ENCODE results near the gene SLIT3. TPM values are rescaled to one million over a fixed set of nuclear protein-coding genes. Genes with fewer than 3 reads are reported as not detected.

The SLIT3 gene
- total and polyA plus RNA-seq, 10 of the 15 experiments (the other 5 are each of a cell fraction or from before 2014, with no cell fraction given) = 0.05 TPM; not detected in 9

DNA sequence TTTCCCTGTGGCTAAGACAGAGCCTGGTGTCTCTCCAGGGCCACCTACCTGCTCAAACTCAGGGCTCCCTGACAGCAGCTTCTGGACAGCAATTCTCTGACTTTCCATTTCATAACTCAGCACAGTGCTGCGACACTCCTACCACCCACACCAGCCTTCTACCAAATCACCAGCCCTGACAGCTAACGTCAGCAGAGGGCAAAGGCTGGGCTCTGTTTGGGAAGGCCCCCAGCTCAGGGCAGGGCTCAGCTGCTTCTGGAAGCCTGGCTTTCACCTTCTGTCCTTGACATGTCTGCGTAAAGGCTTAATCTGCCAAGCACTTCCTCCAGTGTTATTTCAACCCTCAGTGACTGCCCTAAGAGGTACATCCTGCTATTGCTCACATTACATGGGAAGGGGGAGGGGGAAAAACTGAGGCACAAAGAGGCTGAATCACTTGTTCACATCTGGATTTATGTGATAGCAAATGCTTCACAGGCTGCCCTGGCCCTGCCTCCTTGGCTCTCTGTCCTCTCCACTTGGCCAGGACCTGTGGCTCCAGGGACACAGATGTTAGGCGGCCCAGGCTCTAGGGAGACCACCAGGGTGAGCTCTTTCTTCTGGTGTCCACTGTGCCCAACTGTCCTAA is 619.3 kb downstream of the SLIT3 start (continued):
- TF ChIP-seq, protein P1, sequence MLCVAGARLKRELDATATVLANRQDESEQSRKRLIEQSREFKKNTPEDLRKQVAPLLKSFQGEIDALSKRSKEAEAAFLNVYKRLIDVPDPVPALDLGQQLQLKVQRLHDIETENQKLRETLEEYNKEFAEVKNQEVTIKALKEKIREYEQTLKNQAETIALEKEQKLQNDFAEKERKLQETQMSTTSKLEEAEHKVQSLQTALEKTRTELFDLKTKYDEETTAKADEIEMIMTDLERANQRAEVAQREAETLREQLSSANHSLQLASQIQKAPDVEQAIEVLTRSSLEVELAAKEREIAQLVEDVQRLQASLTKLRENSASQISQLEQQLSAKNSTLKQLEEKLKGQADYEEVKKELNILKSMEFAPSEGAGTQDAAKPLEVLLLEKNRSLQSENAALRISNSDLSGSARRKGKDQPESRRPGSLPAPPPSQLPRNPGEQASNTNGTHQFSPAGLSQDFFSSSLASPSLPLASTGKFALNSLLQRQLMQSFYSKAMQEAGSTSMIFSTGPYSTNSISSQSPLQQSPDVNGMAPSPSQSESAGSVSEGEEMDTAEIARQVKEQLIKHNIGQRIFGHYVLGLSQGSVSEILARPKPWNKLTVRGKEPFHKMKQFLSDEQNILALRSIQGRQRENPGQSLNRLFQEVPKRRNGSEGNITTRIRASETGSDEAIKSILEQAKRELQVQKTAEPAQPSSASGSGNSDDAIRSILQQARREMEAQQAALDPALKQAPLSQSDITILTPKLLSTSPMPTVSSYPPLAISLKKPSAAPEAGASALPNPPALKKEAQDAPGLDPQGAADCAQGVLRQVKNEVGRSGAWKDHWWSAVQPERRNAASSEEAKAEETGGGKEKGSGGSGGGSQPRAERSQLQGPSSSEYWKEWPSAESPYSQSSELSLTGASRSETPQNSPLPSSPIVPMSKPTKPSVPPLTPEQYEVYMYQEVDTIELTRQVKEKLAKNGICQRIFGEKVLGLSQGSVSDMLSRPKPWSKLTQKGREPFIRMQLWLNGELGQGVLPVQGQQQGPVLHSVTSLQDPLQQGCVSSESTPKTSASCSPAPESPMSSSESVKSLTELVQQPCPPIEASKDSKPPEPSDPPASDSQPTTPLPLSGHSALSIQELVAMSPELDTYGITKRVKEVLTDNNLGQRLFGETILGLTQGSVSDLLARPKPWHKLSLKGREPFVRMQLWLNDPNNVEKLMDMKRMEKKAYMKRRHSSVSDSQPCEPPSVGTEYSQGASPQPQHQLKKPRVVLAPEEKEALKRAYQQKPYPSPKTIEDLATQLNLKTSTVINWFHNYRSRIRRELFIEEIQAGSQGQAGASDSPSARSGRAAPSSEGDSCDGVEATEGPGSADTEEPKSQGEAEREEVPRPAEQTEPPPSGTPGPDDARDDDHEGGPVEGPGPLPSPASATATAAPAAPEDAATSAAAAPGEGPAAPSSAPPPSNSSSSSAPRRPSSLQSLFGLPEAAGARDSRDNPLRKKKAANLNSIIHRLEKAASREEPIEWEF (IDR thresholded peaks at IDR 0.05; ENCODE audit: insufficient replicate concordance, low read depth, low read length) = no peak

DNA sequence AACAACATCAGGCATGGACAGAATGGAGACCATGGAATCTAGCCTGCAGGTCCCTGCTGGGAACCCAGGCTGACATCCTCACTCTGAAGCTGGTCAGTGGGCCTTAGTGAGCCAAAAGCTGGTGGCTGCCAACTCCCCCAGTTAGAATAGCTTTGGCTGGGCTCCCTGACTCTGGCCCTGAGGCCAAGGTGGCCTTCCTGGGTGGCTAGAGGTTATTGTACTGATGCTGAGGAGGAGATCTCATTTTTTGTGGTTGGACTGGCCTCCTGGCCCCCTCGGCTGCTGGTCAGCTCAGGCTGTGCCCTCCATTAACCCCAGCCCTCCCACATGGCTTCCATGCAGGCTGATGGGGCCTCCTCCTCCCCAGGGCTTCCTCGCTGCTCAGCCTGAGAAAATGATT is 620.5 kb downstream of the SLIT3 start:
- H3K27ac ChIP-seq (ENCODE audit: control insufficient read depth, insufficient read depth) = no peak overlapping the region
- no peaks in the 10 kb centered on the region for H3K9me3 ChIP-seq (replicated peaks; ENCODE audit: control insufficient read depth, insufficient read depth, low read length)
- TF ChIP-seq MTA2 (IDR thresholded peaks at IDR 0.05; ENCODE audit: low read depth) (no peak), KLF5 (IDR thresholded peaks at IDR 0.05; ENCODE audit: partially characterized antibody) (no peak), IKZF1 (conservative IDR thresholded peaks at IDR 0.05) (no peak), MYC (IDR thresholded peaks at IDR 0.05; ENCODE audit: insufficient read depth, insufficient read length, insufficient replicate concordance, low read length, severe bottlenecking) (no peak), NBN (IDR thresholded peaks at IDR 0.05) (no peak)
- TF ChIP-seq, protein P2, sequence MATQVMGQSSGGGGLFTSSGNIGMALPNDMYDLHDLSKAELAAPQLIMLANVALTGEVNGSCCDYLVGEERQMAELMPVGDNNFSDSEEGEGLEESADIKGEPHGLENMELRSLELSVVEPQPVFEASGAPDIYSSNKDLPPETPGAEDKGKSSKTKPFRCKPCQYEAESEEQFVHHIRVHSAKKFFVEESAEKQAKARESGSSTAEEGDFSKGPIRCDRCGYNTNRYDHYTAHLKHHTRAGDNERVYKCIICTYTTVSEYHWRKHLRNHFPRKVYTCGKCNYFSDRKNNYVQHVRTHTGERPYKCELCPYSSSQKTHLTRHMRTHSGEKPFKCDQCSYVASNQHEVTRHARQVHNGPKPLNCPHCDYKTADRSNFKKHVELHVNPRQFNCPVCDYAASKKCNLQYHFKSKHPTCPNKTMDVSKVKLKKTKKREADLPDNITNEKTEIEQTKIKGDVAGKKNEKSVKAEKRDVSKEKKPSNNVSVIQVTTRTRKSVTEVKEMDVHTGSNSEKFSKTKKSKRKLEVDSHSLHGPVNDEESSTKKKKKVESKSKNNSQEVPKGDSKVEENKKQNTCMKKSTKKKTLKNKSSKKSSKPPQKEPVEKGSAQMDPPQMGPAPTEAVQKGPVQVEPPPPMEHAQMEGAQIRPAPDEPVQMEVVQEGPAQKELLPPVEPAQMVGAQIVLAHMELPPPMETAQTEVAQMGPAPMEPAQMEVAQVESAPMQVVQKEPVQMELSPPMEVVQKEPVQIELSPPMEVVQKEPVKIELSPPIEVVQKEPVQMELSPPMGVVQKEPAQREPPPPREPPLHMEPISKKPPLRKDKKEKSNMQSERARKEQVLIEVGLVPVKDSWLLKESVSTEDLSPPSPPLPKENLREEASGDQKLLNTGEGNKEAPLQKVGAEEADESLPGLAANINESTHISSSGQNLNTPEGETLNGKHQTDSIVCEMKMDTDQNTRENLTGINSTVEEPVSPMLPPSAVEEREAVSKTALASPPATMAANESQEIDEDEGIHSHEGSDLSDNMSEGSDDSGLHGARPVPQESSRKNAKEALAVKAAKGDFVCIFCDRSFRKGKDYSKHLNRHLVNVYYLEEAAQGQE (IDR thresholded peaks at IDR 0.05; ENCODE audit: low read depth, low read length) = no peak
- TF ChIP-seq, protein P3, sequence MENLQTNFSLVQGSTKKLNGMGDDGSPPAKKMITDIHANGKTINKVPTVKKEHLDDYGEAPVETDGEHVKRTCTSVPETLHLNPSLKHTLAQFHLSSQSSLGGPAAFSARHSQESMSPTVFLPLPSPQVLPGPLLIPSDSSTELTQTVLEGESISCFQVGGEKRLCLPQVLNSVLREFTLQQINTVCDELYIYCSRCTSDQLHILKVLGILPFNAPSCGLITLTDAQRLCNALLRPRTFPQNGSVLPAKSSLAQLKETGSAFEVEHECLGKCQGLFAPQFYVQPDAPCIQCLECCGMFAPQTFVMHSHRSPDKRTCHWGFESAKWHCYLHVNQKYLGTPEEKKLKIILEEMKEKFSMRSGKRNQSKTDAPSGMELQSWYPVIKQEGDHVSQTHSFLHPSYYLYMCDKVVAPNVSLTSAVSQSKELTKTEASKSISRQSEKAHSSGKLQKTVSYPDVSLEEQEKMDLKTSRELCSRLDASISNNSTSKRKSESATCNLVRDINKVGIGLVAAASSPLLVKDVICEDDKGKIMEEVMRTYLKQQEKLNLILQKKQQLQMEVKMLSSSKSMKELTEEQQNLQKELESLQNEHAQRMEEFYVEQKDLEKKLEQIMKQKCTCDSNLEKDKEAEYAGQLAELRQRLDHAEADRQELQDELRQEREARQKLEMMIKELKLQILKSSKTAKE (IDR thresholded peaks at IDR 0.05; ENCODE audit: low read depth, poor library complexity, severe bottlenecking) = no peak
- TF ChIP-seq, protein P4, sequence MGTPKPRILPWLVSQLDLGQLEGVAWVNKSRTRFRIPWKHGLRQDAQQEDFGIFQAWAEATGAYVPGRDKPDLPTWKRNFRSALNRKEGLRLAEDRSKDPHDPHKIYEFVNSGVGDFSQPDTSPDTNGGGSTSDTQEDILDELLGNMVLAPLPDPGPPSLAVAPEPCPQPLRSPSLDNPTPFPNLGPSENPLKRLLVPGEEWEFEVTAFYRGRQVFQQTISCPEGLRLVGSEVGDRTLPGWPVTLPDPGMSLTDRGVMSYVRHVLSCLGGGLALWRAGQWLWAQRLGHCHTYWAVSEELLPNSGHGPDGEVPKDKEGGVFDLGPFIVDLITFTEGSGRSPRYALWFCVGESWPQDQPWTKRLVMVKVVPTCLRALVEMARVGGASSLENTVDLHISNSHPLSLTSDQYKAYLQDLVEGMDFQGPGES (IDR thresholded peaks at IDR 0.05) = no peak

More for the DNA sequence above, 620.5 kb downstream of the SLIT3 start:
- Histone ChIP-seq H3K4me3 (no peak overlapping the region), H3K36me3 (ENCODE audit: control insufficient read depth in 2 of 2, insufficient read depth in 2 of 2, low read length in 1 of 2) (no peaks in the 10 kb centered on the region), H3K79me2 (ENCODE audit: control insufficient read depth, insufficient read depth, low read length) (no peaks in the 10 kb centered on the region), H3K9ac (ENCODE audit: control insufficient read depth, insufficient read depth, low read length) (no peak overlapping the region), H3K4me1 (ENCODE audit: control insufficient read depth, insufficient read depth, low read length) (no peaks in the 10 kb centered on the region), H2AFZ (ENCODE audit: control insufficient read depth, low read depth, low read length) (no peak overlapping the region), H3K4me2 (ENCODE audit: control insufficient read depth, insufficient read depth) (no peak overlapping the region), H4K20me1 (ENCODE audit: control insufficient read depth, insufficient read depth) (no peaks in the 10 kb centered on the region), H3K27me3 (replicated peaks in 1 of 2; ENCODE audit: control insufficient read depth in 2 of 2, insufficient read depth in 2 of 2, low read length in 1 of 2) (no peaks in the 10 kb centered on the region; a peak in 1 of 4 replicates)
- DNase-seq (ENCODE audit: low read depth, low spot score) (no peak), FAIRE-seq (no peak), ATAC-seq (no peak)
- 0% methylated on average over 2 of the region's 2 CpGs for WGBS (ENCODE audit: insufficient coverage, insufficient replicate concordance, low lambda C conversion rate, missing lambda C conversion rate)
- RAD21 ChIA-PET (ENCODE audit: unreplicated experiment) = no interaction called here
- CTCF ChIA-PET = interaction anchor here (0.8 to 2.0 kb wide), 5 partner anchors 9 to 900 kb away, joined by 3 to 5 read pairs (median 3); no protein-coding TSS in a partner anchor
- POLR2A ChIA-PET = no interaction called here
- BruUV-seq (replicated peaks) = no TSS peak
- SMC1A ChIA-PET (ENCODE audit: uncharacterized antibody, unreplicated experiment) = interaction anchor here (1.2 kb wide), 1 partner anchor 623 kb away, joined by 4 read pairs; no protein-coding TSS in a partner anchor
- in situ Hi-C loops (cut with MboI) = no loop called here
- intact Hi-C loops (cut with micrococcal nuclease; ENCODE audit: unreplicated experiment) = loop anchor here (5.0 kb wide), 1 partner anchor 622 kb away; the partner anchor contains the start of gene SLIT3
